ENCODE data around the gene AKIP1. TPM values are rescaled to one million over a fixed set of nuclear protein-coding genes. Genes with fewer than 3 reads are reported as not detected.

Gene AKIP1
- total and polyA plus RNA-seq, 2 of the 8 experiments (the other 6 are each of a cell fraction or from before 2014, with no cell fraction given) = 17.8 to 29.6 TPM

DNA sequence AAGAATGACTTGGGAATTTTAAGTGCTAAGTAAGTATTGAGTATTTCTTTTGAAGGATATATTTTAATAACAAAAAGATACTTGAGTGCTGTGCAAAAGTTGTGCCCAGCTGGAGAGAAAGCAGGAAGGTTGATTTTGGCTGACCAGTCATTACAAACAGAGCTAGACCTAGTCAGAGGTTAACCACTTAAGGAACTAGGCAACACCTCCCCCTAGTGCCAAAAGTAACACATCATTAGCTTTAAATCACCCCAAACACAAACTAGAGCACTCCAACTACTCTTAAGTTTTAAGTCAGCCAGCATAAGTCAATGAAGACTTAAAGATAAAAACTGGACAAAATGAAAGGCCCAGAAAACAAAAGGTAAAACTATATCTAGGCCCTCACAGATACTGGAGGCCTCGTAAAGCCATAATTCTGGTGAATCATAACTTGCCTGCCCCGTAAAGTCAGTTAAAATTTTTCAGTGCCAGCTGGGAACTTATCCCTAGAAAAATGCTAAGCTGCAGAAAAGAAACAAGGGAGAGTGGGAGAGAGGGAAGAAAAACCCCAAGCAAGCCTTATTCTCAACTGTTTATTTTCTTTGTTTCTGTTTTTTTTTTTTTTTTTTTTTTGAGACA lies 48.7 kb downstream of the AKIP1 start (continued):
- TF ChIP-seq SP1 (IDR thresholded peaks at IDR 0.05; ENCODE audit: low read depth, low read length) = no peak
- TF ChIP-seq TAF1 (IDR thresholded peaks at IDR 0.05; ENCODE audit: low read depth, low read length) = no peak

All from H1 (cell line).